ENCODE results near the gene URM1.

DNA sequence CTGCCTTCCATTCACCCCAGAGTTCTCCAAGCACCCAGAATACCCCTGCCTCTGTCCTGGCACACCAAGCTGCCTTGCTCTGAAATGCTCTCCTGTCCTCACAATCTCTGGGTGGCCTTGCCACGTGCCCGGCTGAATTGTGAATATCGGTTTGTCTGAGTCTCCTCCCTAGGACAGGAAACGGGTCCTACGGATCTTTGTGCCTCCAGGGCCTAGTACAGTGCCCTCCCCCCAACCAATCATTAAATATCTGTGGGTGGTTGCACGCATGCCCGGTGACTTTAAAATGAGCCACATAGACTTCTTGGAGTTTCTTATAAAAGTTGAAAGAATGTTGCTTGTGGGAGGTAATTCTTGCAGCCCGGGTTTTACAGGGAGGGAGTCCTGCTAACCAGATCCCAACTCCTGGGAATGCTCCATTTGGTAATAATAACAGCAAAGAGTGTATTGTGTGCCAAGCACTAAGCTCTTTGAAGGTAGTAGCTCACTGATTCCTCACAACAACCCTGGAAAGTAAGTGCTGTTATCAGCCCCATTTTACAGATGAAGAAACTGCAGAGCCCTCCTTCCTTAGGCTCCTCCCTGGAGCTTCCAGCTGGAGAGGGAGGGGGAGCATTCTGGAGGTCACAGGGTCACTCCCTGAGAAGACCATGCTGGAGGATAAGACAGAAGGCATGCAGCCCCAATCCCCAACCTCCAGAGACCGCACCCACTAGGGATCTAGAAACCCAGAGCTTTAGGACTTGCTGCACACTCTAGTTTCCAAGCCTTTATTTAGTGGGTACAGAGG is 23.4 kb downstream of the URM1 start:
- TF ChIP-seq EP300 (IDR thresholded peaks at IDR 0.05), result no peak
- TF ChIP-seq, protein P1, sequence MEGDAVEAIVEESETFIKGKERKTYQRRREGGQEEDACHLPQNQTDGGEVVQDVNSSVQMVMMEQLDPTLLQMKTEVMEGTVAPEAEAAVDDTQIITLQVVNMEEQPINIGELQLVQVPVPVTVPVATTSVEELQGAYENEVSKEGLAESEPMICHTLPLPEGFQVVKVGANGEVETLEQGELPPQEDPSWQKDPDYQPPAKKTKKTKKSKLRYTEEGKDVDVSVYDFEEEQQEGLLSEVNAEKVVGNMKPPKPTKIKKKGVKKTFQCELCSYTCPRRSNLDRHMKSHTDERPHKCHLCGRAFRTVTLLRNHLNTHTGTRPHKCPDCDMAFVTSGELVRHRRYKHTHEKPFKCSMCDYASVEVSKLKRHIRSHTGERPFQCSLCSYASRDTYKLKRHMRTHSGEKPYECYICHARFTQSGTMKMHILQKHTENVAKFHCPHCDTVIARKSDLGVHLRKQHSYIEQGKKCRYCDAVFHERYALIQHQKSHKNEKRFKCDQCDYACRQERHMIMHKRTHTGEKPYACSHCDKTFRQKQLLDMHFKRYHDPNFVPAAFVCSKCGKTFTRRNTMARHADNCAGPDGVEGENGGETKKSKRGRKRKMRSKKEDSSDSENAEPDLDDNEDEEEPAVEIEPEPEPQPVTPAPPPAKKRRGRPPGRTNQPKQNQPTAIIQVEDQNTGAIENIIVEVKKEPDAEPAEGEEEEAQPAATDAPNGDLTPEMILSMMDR (IDR thresholded peaks at IDR 0.05), result no peak
- no peak for TF ChIP-seq POLR2AphosphoS5 (IDR thresholded peaks at IDR 0.05)

Data from upper lobe of left lung (tissue), 4 donors.